ENCODE measurements around the gene CIC. TPM values are rescaled to one million over a fixed set of nuclear protein-coding genes. Genes with fewer than 3 reads are reported as not detected.

CIC gene
- total RNA-seq, 4 donors from 2014 or later: 57.5 to 91.6 (median 81.9) TPM

DNA sequence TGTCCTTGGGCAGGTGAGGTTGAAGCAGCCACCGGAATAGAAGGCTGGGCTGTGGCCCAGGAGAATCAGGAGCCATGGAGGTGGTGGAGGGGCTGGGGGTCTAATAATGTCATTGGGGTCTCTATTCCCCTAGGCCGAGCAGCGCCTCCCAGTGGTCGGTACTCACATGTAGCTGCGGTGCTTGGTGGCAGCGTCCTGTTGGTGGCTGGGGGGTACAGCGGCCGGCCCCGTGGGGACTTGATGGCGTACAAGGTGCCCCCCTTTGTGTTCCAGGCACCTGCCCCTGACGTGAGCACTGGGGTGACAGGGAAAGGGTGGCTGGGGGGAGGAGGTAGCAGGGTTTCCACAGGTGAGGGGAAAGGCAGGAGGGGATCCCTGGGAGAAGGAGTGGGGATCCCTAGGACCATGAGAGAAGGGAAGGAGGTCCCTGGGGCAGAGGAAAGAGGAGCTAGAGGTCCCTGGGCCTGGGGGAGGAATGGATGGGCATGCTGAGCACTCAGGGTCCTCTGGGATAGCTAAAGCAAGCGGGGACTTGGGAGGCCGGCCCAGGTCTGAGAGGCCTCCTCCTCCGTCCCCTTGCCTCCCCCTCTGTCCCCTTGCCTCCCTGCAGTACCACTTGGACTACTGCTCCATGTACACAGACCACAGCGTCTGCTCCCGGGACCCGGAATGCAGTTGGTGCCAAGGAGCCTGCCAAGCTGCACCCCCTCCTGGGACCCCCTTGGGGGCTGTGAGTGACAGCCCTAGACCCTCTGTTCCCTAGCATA is 74.5 kb downstream of the CIC start:
- 86% methylated on average over 12 of the region's 17 CpGs for WGBS
- no peak for DNase-seq (ENCODE audit: low spot score in 2 of 2)
- Histone ChIP-seq H3K27ac (no peak overlapping the region), H3K9me3 (no peaks in the 10 kb centered on the region), H3K4me1 (no peaks in the 10 kb centered on the region), H3K36me3 (peaks cover 46% of the 10 kb centered on the region), H3K4me3 (no peak overlapping the region), H3K27me3 (no peaks in the 10 kb centered on the region)
- TF ChIP-seq, protein P1, sequence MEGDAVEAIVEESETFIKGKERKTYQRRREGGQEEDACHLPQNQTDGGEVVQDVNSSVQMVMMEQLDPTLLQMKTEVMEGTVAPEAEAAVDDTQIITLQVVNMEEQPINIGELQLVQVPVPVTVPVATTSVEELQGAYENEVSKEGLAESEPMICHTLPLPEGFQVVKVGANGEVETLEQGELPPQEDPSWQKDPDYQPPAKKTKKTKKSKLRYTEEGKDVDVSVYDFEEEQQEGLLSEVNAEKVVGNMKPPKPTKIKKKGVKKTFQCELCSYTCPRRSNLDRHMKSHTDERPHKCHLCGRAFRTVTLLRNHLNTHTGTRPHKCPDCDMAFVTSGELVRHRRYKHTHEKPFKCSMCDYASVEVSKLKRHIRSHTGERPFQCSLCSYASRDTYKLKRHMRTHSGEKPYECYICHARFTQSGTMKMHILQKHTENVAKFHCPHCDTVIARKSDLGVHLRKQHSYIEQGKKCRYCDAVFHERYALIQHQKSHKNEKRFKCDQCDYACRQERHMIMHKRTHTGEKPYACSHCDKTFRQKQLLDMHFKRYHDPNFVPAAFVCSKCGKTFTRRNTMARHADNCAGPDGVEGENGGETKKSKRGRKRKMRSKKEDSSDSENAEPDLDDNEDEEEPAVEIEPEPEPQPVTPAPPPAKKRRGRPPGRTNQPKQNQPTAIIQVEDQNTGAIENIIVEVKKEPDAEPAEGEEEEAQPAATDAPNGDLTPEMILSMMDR (IDR thresholded peaks at IDR 0.05): no peak
- TF ChIP-seq POLR2A (IDR thresholded peaks at IDR 0.05) (no peak), POLR2AphosphoS5 (IDR thresholded peaks at IDR 0.05) (no peak), EP300 (IDR thresholded peaks at IDR 0.05) (no peak)

DNA sequence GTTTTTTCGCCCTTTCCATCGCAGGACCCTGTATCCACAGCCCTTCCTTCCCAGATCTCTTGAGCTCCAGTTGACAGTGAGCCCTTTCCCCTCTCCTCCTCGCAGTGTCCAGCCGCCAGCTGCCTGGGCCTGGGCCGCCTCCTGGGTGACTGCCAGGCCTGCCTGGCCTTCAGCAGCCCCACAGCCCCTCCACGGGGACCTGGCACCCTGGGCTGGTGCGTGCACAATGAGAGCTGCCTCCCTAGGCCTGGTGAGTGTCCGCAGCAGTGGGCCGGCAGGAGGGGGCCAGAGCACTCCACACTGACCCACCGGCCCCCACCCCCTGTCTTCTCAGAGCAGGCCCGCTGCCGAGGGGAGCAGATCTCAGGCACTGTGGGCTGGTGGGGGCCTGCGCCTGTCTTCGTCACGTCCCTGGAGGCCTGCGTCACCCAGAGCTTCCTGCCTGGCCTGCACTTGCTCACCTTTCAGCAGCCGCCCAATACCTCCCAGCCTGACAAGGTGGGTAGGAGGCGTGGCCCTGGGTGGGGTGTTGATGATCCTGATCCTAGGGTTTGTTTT is 75.4 kb downstream of the CIC start:
- Histone ChIP-seq H3K9me3 (no peaks in the 10 kb centered on the region), H3K4me1 (no peaks in the 10 kb centered on the region), H3K27me3 (no peaks in the 10 kb centered on the region), H3K4me3 (no peak overlapping the region), H3K27ac (no peak overlapping the region), H3K36me3 (peaks cover 48% of the 10 kb centered on the region)
- TF ChIP-seq POLR2A (IDR thresholded peaks at IDR 0.05) (no peak), POLR2AphosphoS5 (IDR thresholded peaks at IDR 0.05) (no peak), EP300 (IDR thresholded peaks at IDR 0.05) (no peak)
- TF ChIP-seq, protein P1 (IDR thresholded peaks at IDR 0.05): no peak
- 88% methylated on average over 18 of the region's 18 CpGs for WGBS
- DNase-seq (ENCODE audit: low spot score in 2 of 2): no peak

Other genes with a start within 250 kb of the CIC start
- gene GRIK5, start 199.0 kb upstream of the CIC start, total RNA-seq: 1 to 10 TPM in 3 of 4 donors, under 1 TPM in 1; 0.68 to 2.3 (median 1.1) TPM
- 10 to 100 TPM; 31.1 to 42.9 (median 33.5) TPM for gene ZNF574, start 193.1 kb upstream of the CIC start, total RNA-seq
- gene POU2F2, start 136.8 kb upstream of the CIC start, total RNA-seq: 100 to 1,000 TPM in 1 of 4 donors, under 1 TPM in 3; 0.55 to 244 (median 0.71) TPM
- gene DEDD2, start 51.6 kb upstream of the CIC start, total RNA-seq: 10 to 100 TPM; 51.3 to 78.9 (median 65.6) TPM
- gene ZNF526, start 48.9 kb upstream of the CIC start, total RNA-seq: 10 to 100 TPM in 2 of 4 donors, 1 to 10 TPM in 2; 4.2 to 12.9 (median 8.9) TPM
- gene GSK3A, start 26.6 kb upstream of the CIC start, total RNA-seq: 10 to 100 TPM; 24.0 to 37.3 (median 28.3) TPM
- 10 to 100 TPM; 36.8 to 49.5 (median 45.8) TPM for gene ERF, start 14.1 kb upstream of the CIC start, total RNA-seq
- 1 to 10 TPM in 2 of 4 donors, under 1 TPM in 2; 0.73 to 1.7 (median 1.1) TPM for gene PRR19, start 32.9 kb downstream of the CIC start, total RNA-seq
- gene PAFAH1B3, start 33.4 kb downstream of the CIC start, total RNA-seq: 10 to 100 TPM; 14.4 to 33.0 (median 18.9) TPM
- gene TMEM145, start 44.1 kb downstream of the CIC start, total RNA-seq: 1 to 10 TPM in 1 of 4 donors, not detected in 3; 4.2 TPM
- 10 to 100 TPM; 10.7 to 21.5 (median 16.1) TPM for gene MEGF8, start 56.4 kb downstream of the CIC start, total RNA-seq
- 100 to 1,000 TPM in 3 of 4 donors, 10 to 100 TPM in 1; 52.9 to 364 (median 353) TPM for gene CNFN, start 121.0 kb downstream of the CIC start, total RNA-seq
- 10 to 100 TPM; 33.9 to 82.6 (median 51.5) TPM for gene LIPE, start 158.1 kb downstream of the CIC start, total RNA-seq
- gene CXCL17, start 173.7 kb downstream of the CIC start, total RNA-seq: under 1 TPM in 1 of 4 donors, not detected in 3; 0.55 TPM

Data from suprapubic skin (tissue), 4 donors.